GM21723 (cell line): ENCODE data around the gene C15orf39.
"Not testable (repeated sequence)": the region's sequence is repeated elsewhere in the genome, so short reads cannot be mapped to it uniquely, and the experiment has no call there.

ENCODE experiments used
- ATAC-seq: cut with Tn5 transposase; IDR thresholded peaks from one replicate; pipeline ENCODE4 v1.9.1; 2021; ENCODE audit warnings: mild to moderate bottlenecking, moderate library complexity; ENCODE audit not compliant: unreplicated experiment

C15orf39 gene

GRCh38 chr15:75258620-75259343, 57.1 kb downstream of the C15orf39 start:
- ATAC-seq: not testable (repeated sequence)

GRCh38 chr15:75259873-75260272, 58.2 kb downstream of the C15orf39 start:
- not testable (repeated sequence) for ATAC-seq
